Measurements from ENCODE around the gene DHX32. TPM values are rescaled to one million over a fixed set of nuclear protein-coding genes. Genes with fewer than 3 reads are reported as not detected.

Gene DHX32
- total RNA-seq, 1 donor from 2014 or later = 27.4 TPM

DNA sequence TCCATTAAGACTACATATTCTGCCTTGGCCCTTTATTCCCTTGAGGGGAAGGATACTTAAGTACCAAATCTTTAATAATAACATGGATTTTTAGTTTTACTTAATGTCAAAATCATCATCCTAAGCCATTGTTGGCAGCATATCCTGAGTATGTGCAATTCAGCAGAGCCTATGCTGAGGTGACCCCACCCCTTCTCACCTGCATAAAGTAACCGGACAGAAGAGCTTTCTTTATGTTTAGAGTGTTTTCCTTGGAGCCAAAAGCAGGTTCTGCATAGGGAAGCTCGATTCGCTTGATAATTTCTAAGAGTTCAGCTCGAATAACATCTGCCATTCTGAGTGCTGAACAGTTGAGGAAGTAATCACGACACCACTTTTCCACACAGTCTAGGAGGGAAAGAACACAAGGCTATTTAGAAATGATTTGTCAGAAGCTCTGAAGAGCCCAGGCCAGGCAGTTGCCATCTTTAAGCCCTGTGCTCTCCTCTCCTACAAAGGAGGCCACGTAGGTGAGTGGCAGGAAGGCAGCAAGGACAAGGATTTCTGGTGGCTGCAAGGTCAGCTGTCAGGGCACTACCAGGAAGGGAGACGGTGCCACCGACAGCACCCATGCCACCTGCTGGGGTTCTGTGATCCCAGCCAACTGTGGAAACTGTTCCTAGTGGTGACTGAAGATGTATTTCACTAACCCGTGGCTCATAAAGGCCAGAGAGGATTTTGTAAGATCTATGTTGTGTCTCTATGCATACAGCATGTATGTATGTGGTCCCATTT lies 42.1 kb downstream of the DHX32 start:
- no peak for TF ChIP-seq CTCF (IDR thresholded peaks at IDR 0.05)
- intact Hi-C loops (cut with DNase I) = no loop called here
- Histone ChIP-seq H3K9me3 (no peaks in the 10 kb centered on the region), H3K4me1 (no peaks in the 10 kb centered on the region), H3K27ac (no peak overlapping the region), H3K27me3 (no peaks in the 10 kb centered on the region), H3K36me3 (peaks cover 57 to 67% of the 10 kb centered on the region in 2 donors), H3K4me3 (no peak overlapping the region)
- no peak for DNase-seq (ENCODE audit: low spot score in 2 of 2)

DNA sequence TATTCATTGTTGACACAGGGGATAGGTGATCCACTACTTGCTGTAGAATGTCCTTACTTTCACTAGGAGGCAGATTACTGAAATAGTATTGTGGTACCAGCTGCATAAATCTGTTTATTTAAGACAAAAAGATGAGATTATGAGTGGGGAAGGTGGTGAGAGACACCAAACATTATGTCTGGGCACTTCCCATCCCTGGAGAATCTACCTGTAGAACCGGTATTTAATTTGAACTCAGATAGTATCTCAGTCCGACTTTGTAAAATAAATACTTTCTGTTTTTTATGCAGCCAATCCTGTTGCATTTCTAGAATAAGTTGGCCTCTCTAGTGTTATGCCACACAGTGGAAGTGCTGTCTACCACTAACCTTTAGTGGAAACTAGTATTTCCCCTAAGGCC lies 44.3 kb downstream of the DHX32 start:
- H3K4me1 ChIP-seq = no peaks in the 10 kb centered on the region
- no peak overlapping the region for H3K27ac ChIP-seq
- intact Hi-C loops (cut with DNase I) = no loop called here
- peaks cover 69 to 78% of the 10 kb centered on the region in 2 donors for H3K36me3 ChIP-seq
- no peaks in the 10 kb centered on the region for H3K27me3 ChIP-seq
- no peak overlapping the region for H3K4me3 ChIP-seq
- no peak for TF ChIP-seq CTCF (IDR thresholded peaks at IDR 0.05)
- DNase-seq (ENCODE audit: low spot score in 2 of 2) = no peak
- no peaks in the 10 kb centered on the region for H3K9me3 ChIP-seq

- intact Hi-C loops (cut with DNase I) = no loop called here
- Histone ChIP-seq H3K4me1 (peaks cover 9 to 12% of the 10 kb centered on the region in 2 donors), H3K36me3 (peaks cover 37 to 65% of the 10 kb centered on the region in 2 donors)
These were observed 52.8 kb downstream of the DHX32 start for GRCh38 chr10:125828311-125828710.

GRCh38 chr10:125827133-125827532 lies 54.0 kb downstream of the DHX32 start:
- intact Hi-C loops (cut with DNase I) = no loop called here
- no peaks in the 10 kb centered on the region for H3K27me3 ChIP-seq
- H3K27ac ChIP-seq = no peak overlapping the region
- H3K36me3 ChIP-seq = peaks cover 31 to 53% of the 10 kb centered on the region in 2 donors
- H3K4me3 ChIP-seq = no peak overlapping the region
- no peak for TF ChIP-seq CTCF (IDR thresholded peaks at IDR 0.05)
- H3K4me1 ChIP-seq = peaks cover 9 to 15% of the 10 kb centered on the region in 2 donors
- no peaks in the 10 kb centered on the region for H3K9me3 ChIP-seq
- DNase-seq (ENCODE audit: low spot score in 2 of 2) = no peak

More at GRCh38 chr10:125828311-125828710, 52.8 kb downstream of the DHX32 start:
- Histone ChIP-seq H3K27ac (no peak overlapping the region), H3K4me3 (no peak overlapping the region), H3K9me3 (no peaks in the 10 kb centered on the region), H3K27me3 (no peaks in the 10 kb centered on the region)
- no peak for DNase-seq (ENCODE audit: low spot score in 2 of 2)
- TF ChIP-seq CTCF (IDR thresholded peaks at IDR 0.05) = no peak

DNA sequence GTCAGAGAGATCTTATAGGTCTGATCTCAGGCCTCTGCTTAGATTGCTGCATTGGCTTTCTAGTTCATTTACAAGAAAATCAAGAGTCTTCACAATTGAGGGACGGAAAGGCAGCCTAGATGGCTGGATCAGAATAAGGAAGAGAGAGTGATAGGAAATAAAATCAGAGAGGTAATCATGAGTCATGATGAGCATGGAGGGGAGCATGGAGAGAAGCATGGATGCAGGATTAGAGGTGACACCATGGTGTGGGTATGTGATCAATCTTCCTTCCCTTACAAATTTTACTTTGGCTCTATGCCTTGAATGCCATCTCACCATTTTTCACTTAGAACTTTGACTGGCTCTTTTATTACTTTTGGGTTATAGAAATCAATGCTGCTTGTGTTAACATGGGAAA lies 56.4 kb downstream of the DHX32 start:
- H3K9me3 ChIP-seq = no peaks in the 10 kb centered on the region
- peaks cover 9 to 19% of the 10 kb centered on the region in 2 donors for H3K4me1 ChIP-seq
- no peak for TF ChIP-seq CTCF (IDR thresholded peaks at IDR 0.05)
- no peaks in the 10 kb centered on the region for H3K27me3 ChIP-seq
- H3K36me3 ChIP-seq = peaks cover 18 to 29% of the 10 kb centered on the region in 2 donors
- peak overlapping the region; percentile 76 to 81 for H3K4me3 ChIP-seq
- H3K27ac ChIP-seq = no peak overlapping the region
- intact Hi-C loops (cut with DNase I) = no loop called here
- no peak for DNase-seq (ENCODE audit: low spot score in 2 of 2)

All from ascending aorta (tissue), 2 donors.